Thymus (tissue), 11 donors: ENCODE data around the gene PPP3CB. TPM values are rescaled to one million over a fixed set of nuclear protein-coding genes. Genes with fewer than 3 reads are reported as not detected.
"Not testable (repeated sequence)": the region's sequence is repeated elsewhere in the genome, so short reads cannot be mapped to it uniquely, and the experiment has no call there.

ENCODE experiments used
- DNase-seq, 9 donors: peaks; one replicate each; pipeline ENCODE4 v3.0.0-alpha.2; 2013; ENCODE audit warnings: low spot score in 9 of 9, low read depth in 6 of 9, missing footprints in 1 of 9
- H3K27ac ChIP-seq, 2 donors: one replicate each; pipeline ENCODE4 v1.5.1; 2013; ENCODE audit warnings: control low read depth in 1 of 2, low read depth in 1 of 2, low read length in 1 of 2, mild to moderate bottlenecking in 1 of 2, moderate library complexity in 1 of 2
- H3K27me3 ChIP-seq, 2 donors: one replicate each; pipeline ENCODE4 v1.5.1; 2013; ENCODE audit warnings: low read length in 1 of 2; ENCODE audit not compliant: control insufficient read depth in 2 of 2, insufficient read depth in 1 of 2
- H3K36me3 ChIP-seq, 2 donors: one replicate each; pipeline ENCODE4 v1.5.1; 2013; ENCODE audit warnings: low read length in 1 of 2, mild to moderate bottlenecking in 1 of 2, moderate library complexity in 1 of 2; ENCODE audit not compliant: control insufficient read depth in 2 of 2, insufficient read depth in 2 of 2
- H3K4me1 ChIP-seq, 2 donors: one replicate each; pipeline ENCODE4 v1.5.1; 2013; ENCODE audit warnings: low read length in 2 of 2; ENCODE audit not compliant: control insufficient read depth in 2 of 2, insufficient read depth in 2 of 2
- H3K4me3 ChIP-seq, 2 donors: one replicate each; pipeline ENCODE4 v1.5.1; 2013; ENCODE audit warnings: low read length in 2 of 2, control low read depth in 1 of 2, mild to moderate bottlenecking in 1 of 2
- H3K9me3 ChIP-seq, 2 donors: one replicate each; pipeline ENCODE4 v1.5.1; 2013; ENCODE audit warnings: low read length in 1 of 2, mild to moderate bottlenecking in 1 of 2; ENCODE audit not compliant: control insufficient read depth in 2 of 2, insufficient read depth in 1 of 2
- WGBS: extraction: QIAGEN DNeasy Blood & Tissue Kit; methylation state at CpG from one replicate; pipeline ENCODE4 v1.1.7; 2013; 5-methylcytosine and 5-hydroxymethylcytosine counted together
- polyA plus RNA-seq: library from polyadenylated mRNA; stranded (reverse); fragments of 200-250 nt; gene quantifications from one replicate; pipeline ENCODE4 v1.2.3, GENCODE V29; 2013
- total RNA-seq: library from RNA; stranded (reverse); fragments of 120-200 nt; gene quantifications from one replicate; pipeline ENCODE4 v1.2.4, GENCODE V29; 2013
- donor health status: healthy.

The PPP3CB gene
- total and polyA plus RNA-seq, 2 donors: 14.7 to 49.4 TPM

DNA sequence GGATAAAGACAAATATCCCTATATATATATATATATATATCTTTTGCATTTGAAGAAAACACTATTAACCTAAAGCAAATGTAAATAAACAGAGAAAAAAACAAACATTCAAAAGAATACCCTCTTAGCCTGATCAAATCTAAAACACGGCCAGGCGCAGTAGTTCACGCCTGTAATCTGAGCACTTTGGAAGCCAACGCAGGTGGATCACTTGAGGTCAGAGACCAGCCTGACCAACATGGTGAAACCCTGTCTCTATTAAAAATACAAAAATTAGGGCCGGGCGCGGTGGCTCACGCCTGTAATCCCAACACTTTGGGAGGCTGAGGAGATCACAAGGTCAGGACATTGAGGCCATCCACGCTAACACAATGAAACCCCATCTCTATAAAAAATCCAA lies 91.1 kb downstream of the PPP3CB start:
- 98% methylated on average over 9 of the region's 9 CpGs for WGBS
- H3K4me3 ChIP-seq: no peak overlapping the region
- no peaks in the 10 kb centered on the region for H3K4me1 ChIP-seq
- H3K27ac ChIP-seq: no peak overlapping the region
- H3K27me3 ChIP-seq: no peaks in the 10 kb centered on the region
- DNase-seq: no peak
- H3K9me3 ChIP-seq: no peaks in the 10 kb centered on the region
- peaks cover 0 to 3% of the 10 kb centered on the region in 2 donors for H3K36me3 ChIP-seq

DNA sequence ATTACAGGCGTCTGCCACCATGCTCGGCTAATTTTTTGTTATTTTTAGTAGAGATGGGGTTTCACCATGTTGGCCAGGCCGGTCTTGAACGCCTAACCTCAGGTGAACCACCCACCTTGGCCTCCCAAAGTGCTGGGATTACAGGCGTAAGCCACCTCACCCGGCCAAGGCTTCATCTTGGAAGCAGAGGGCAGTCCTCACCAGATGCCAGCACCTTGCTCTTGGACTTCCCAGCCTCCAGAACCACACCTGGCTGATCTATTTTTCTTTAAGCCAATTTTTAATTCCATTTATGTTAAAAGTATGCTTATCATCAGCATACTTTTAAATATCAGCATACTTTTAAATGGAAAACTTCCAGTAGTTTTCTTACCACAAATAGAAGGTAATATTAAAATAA lies 94.2 kb downstream of the PPP3CB start:
- H3K9me3 ChIP-seq: no peaks in the 10 kb centered on the region
- no peaks in the 10 kb centered on the region for H3K27me3 ChIP-seq
- H3K27ac ChIP-seq: no peak overlapping the region
- no peaks in the 10 kb centered on the region for H3K4me1 ChIP-seq
- H3K36me3 ChIP-seq: peaks cover 10 to 13% of the 10 kb centered on the region in 2 donors
- DNase-seq: no peak
- H3K4me3 ChIP-seq: no peak overlapping the region
- 99% methylated on average over 6 of the region's 6 CpGs for WGBS

DNA sequence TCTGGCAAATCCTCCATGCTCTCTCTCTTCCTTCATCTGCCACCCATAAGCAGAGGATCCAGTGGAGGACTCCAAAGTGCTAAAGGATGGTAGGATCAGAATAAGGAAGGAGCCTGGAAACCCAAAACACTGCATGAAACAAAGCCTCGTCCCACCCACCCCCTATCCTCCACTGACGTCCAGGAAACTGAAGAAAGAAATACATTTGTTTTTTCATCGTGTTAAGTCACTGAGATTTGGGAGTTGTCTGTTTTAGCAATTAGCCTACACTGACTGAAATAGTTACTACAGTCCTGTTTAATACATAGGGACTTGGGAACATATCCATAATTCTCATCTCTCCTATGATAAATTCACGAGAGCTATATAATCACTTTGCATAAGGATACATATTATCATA lies 96.8 kb downstream of the PPP3CB start:
- no peak overlapping the region for H3K4me3 ChIP-seq
- WGBS: 81% methylated on average over 4 of the region's 4 CpGs
- no peaks in the 10 kb centered on the region for H3K4me1 ChIP-seq
- H3K9me3 ChIP-seq: no peaks in the 10 kb centered on the region
- H3K27me3 ChIP-seq: no peaks in the 10 kb centered on the region
- no peak overlapping the region for H3K27ac ChIP-seq
- H3K36me3 ChIP-seq: peaks cover 18 to 27% of the 10 kb centered on the region in 2 donors
- DNase-seq: no peak

DNA sequence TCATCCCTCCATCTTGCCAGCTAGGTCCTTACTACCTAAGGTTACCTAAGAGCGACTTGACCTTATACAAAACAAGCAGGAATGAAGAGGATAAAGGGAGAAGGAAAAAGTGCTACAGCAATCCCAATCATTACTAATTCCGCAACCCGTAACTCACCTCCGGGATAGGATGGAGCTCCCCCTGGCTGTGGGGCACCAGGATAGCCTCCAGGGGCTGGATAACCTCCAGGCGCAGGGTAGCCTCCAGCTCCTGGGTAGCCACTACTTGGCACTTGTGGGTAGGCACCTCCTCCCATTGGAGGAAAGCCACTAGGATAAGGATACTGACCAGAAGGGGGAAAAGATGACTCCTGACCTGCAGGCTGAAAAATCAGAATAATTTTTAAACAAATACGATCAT lies 97.8 kb downstream of the PPP3CB start:
- WGBS: 97% methylated on average over 6 of the region's 6 CpGs
- Histone ChIP-seq H3K4me1 (no peaks in the 10 kb centered on the region), H3K27ac (no peak overlapping the region), H3K9me3 (no peaks in the 10 kb centered on the region), H3K4me3 (no peak overlapping the region), H3K27me3 (no peaks in the 10 kb centered on the region), H3K36me3 (peaks cover 18 to 27% of the 10 kb centered on the region in 2 donors)
- no peak for DNase-seq

DNA sequence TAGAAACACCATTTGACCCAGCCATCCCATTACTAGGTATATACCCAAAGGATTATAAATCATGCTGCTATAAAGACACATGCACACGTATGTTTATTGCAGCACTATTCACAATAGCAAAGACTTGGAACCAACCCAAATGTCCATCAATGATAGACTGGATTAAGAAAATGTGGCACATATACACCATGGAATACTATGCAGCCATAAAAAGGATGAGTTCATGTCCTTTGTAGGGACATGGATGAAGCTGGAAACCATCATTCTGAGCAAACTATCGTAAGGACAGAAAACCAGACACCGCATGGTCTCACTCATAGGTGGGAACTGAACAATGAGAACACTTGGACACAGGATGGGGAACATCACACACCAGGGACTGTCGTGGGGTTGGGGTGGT lies 101.5 kb downstream of the PPP3CB start:
- not testable (repeated sequence) for H3K4me1 ChIP-seq, H3K27me3 ChIP-seq, DNase-seq, H3K27ac ChIP-seq, H3K4me3 ChIP-seq, H3K9me3 ChIP-seq
- H3K36me3 ChIP-seq: peaks cover 21 to 37% of the 10 kb centered on the region in 2 donors
- 100% methylated on average over 3 of the region's 4 CpGs for WGBS

DNA sequence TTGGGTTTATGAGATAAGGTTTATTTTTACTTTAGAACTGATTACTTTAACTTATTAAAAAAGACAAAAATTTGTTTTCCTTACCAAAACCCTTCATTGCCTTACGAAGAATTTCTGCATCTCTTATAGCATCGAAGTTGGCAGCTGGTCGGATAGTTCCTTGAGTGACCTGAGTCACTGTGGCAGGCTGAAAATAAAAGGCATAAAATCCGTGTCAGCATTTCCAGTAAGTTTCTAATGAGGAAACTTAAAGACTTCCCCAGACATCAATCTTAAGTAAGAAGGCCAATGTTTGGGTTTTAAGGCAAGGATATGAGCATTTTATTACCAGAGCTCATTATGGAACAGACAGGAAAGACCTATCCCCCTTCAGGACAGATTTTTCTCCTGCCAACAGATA lies 107.6 kb downstream of the PPP3CB start:
- 97% methylated on average over 4 of the region's 4 CpGs for WGBS

DNA sequence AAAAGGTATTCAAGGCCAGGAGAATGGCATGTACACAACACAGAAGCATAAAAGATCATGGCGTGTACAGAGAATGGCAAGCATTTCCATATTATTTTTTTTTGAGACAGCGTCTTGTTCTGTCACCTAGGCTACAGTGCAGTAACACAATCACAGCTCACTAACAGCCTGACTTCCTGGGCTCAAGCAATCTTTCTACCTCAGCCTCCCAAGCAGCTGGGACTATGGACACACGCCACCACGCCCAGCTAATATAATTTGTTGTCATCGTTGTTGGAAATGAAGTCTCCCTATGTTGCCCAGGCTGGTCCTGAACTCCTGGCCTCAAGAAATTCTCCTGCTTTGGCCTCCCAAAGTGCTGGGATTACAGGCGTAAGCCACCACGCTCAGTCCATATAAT lies 109.2 kb downstream of the PPP3CB start:
- 97% methylated on average over 7 of the region's 7 CpGs for WGBS
- Histone ChIP-seq H3K4me1 (no peaks in the 10 kb centered on the region), H3K4me3 (no peak overlapping the region), H3K9me3 (no peaks in the 10 kb centered on the region), H3K27me3 (no peaks in the 10 kb centered on the region), H3K36me3 (peaks cover 23 to 54% of the 10 kb centered on the region in 2 donors), H3K27ac (no peak overlapping the region)
- DNase-seq: no peak

More for the DNA sequence above, 107.6 kb downstream of the PPP3CB start:
- Histone ChIP-seq H3K9me3 (no peaks in the 10 kb centered on the region), H3K27ac (no peak overlapping the region), H3K27me3 (no peaks in the 10 kb centered on the region), H3K4me1 (no peaks in the 10 kb centered on the region), H3K36me3 (peaks cover 15 to 41% of the 10 kb centered on the region in 2 donors), H3K4me3 (no peak overlapping the region)
- DNase-seq: no peak

Other genes with a start within 250 kb of the PPP3CB start
- gene DNAJC9, start 248.8 kb downstream of the PPP3CB start, total RNA-seq: 48.7 TPM
- gene DNAJC9, start 248.8 kb downstream of the PPP3CB start, polyA plus RNA-seq: 21.6 TPM
- gene MRPS16, start 243.4 kb downstream of the PPP3CB start, total RNA-seq: 69.6 TPM
- 67.3 TPM for gene MRPS16, start 243.4 kb downstream of the PPP3CB start, polyA plus RNA-seq
- gene CFAP70, start 137.2 kb downstream of the PPP3CB start, total RNA-seq: 1.7 TPM
- gene CFAP70, start 137.2 kb downstream of the PPP3CB start, polyA plus RNA-seq: 14.3 TPM
- gene ANXA7, start 82.0 kb downstream of the PPP3CB start, total RNA-seq: 55.7 TPM
- gene ANXA7, start 82.0 kb downstream of the PPP3CB start, polyA plus RNA-seq: 85.2 TPM
- 1.2 TPM for gene MSS51, start 62.5 kb downstream of the PPP3CB start, total RNA-seq
- 4.1 TPM for gene MSS51, start 62.5 kb downstream of the PPP3CB start, polyA plus RNA-seq
- gene USP54, start 95.3 kb upstream of the PPP3CB start, total RNA-seq: 8.2 TPM
- gene USP54, start 95.3 kb upstream of the PPP3CB start, polyA plus RNA-seq: 10.4 TPM
- gene MYOZ1, start 145.4 kb upstream of the PPP3CB start, total RNA-seq: 0.61 TPM
- 0.91 TPM for gene MYOZ1, start 145.4 kb upstream of the PPP3CB start, polyA plus RNA-seq
- 0.09 TPM for gene SYNPO2L, start 160.0 kb upstream of the PPP3CB start, total RNA-seq
- gene SYNPO2L, start 160.0 kb upstream of the PPP3CB start, polyA plus RNA-seq: 0.21 TPM
- 3.7 TPM for gene AGAP5, start 202.1 kb upstream of the PPP3CB start, total RNA-seq
- gene AGAP5, start 202.1 kb upstream of the PPP3CB start, polyA plus RNA-seq: 9.0 TPM
- 40.2 TPM for gene SEC24C, start 248.3 kb upstream of the PPP3CB start, total RNA-seq
- 31.4 TPM for gene SEC24C, start 248.3 kb upstream of the PPP3CB start, polyA plus RNA-seq